ENCODE data around the gene PAX7. TPM values are rescaled to one million over a fixed set of nuclear protein-coding genes. Genes with fewer than 3 reads are reported as not detected.

The PAX7 gene
- total and polyA plus RNA-seq, 11 donors, result not detected

- Histone ChIP-seq H3K4me3 (no peak overlapping the region), H3K4me1 (peaks cover 0 to 3% (median 0%) of the 10 kb centered on the region in 12 donors), H3K9me3 (no peaks in the 10 kb centered on the region), H3K27me3 (peaks cover 2 to 78% (median 19%) of the 10 kb centered on the region in 9 donors), H3K27ac (no peak overlapping the region), H3K36me3 (no peaks in the 10 kb centered on the region)
- 18 to 32% (median 21%) methylated on average over 12 to 20 of the region's 20 CpGs for WGBS, 4 donors
- ATAC-seq (peak in 3 of 4 donors; percentile 80 to 83 (median 81)), DNase-seq (peak in 4 of 5 donors; percentile 28 to 50 (median 36))
- intact Hi-C loops (cut with DNase I), result loop anchor here (1.0 to 5.0 kb wide), 7 partner anchors 223 to 280 kb away; no protein-coding TSS in a partner anchor
- TF ChIP-seq POLR2A (IDR thresholded peaks at IDR 0.05) (no peak), CTCF (IDR thresholded peaks at IDR 0.05) (peak; percentile 80 to 98 (median 90))
Observed at GRCh38 chr1:18597160-18598042, 33.2 kb upstream of the PAX7 start.

- no peak for TF ChIP-seq POLR2A (IDR thresholded peaks at IDR 0.05)
- TF ChIP-seq CTCF (IDR thresholded peaks at IDR 0.05), result no peak
- no peak overlapping the region for H3K27ac ChIP-seq
- intact Hi-C loops (cut with DNase I), result loop anchor here in 5 of 10 donors (2.0 to 5.0 kb wide), 4 partner anchors 223 to 278 kb away; no protein-coding TSS in a partner anchor
- ATAC-seq (no peak), DNase-seq (no peak)
- peaks cover 2 to 83% (median 17%) of the 10 kb centered on the region in 9 donors for H3K27me3 ChIP-seq
- no peaks in the 10 kb centered on the region for H3K36me3 ChIP-seq
- peaks cover 0 to 3% (median 0%) of the 10 kb centered on the region in 12 donors for H3K4me1 ChIP-seq
- no peak overlapping the region for H3K4me3 ChIP-seq
- 18 to 29% (median 23%) methylated on average over 11 to 12 of the region's 12 CpGs for WGBS, 4 donors
- no peaks in the 10 kb centered on the region for H3K9me3 ChIP-seq
Observed at GRCh38 chr1:18599086-18599485, 31.6 kb upstream of the PAX7 start.

GRCh38 chr1:18599704-18600103 is 30.9 kb upstream of the PAX7 start:
- Histone ChIP-seq H3K4me1 (peaks cover 0 to 3% (median 0%) of the 10 kb centered on the region in 12 donors), H3K27me3 (peaks cover 2 to 84% (median 17%) of the 10 kb centered on the region in 9 donors), H3K27ac (no peak overlapping the region), H3K9me3 (no peaks in the 10 kb centered on the region), H3K36me3 (no peaks in the 10 kb centered on the region), H3K4me3 (no peak overlapping the region)
- intact Hi-C loops (cut with DNase I), result loop anchor here in 5 of 10 donors (2.0 to 5.0 kb wide), 4 partner anchors 223 to 278 kb away; no protein-coding TSS in a partner anchor
- WGBS, 4 donors, result 71 to 74% (median 72%) methylated on average over 9 of the region's 9 CpGs
- DNase-seq (no peak), ATAC-seq (no peak)
- TF ChIP-seq CTCF (IDR thresholded peaks at IDR 0.05), result peak in 1 of 12 donors; percentile 9
- no peak for TF ChIP-seq POLR2A (IDR thresholded peaks at IDR 0.05)

GRCh38 chr1:18602533-18603211 is 28.0 kb upstream of the PAX7 start:
- H3K9me3 ChIP-seq, result no peaks in the 10 kb centered on the region
- DNase-seq (no peak), ATAC-seq (peak in 1 of 4 donors; percentile 29)
- intact Hi-C loops (cut with DNase I), result no loop called here
- no peaks in the 10 kb centered on the region for H3K36me3 ChIP-seq
- H3K4me1 ChIP-seq, result no peaks in the 10 kb centered on the region
- no peak for TF ChIP-seq CTCF (IDR thresholded peaks at IDR 0.05)
- TF ChIP-seq POLR2A (IDR thresholded peaks at IDR 0.05), result no peak
- H3K27ac ChIP-seq, result no peak overlapping the region
- no peak overlapping the region for H3K4me3 ChIP-seq
- H3K27me3 ChIP-seq, result peaks cover 5 to 74% (median 16%) of the 10 kb centered on the region in 9 donors
- 58 to 67% (median 60%) methylated on average over 3 to 5 of the region's 5 CpGs for WGBS, 4 donors

All from heart left ventricle (tissue), 16 donors.